ENCODE results near the gene NRK.
"Not testable (repeated sequence)": the region's sequence is repeated elsewhere in the genome, so short reads cannot be mapped to it uniquely, and the experiment has no call there.

The NRK gene

GRCh38 chrX:105882581-105883275 lies 60.4 kb downstream of the NRK start:
- DNase-seq: no peak

- DNase-seq: no peak
These were observed 72.4 kb downstream of the NRK start for GRCh38 chrX:105894721-105895120.

- DNase-seq: no peak
These were observed 87.2 kb downstream of the NRK start for GRCh38 chrX:105909576-105909975.

- DNase-seq: no peak
These were observed 88.3 kb downstream of the NRK start for GRCh38 chrX:105910563-105911105.

GRCh38 chrX:105945266-105945665 lies 122.9 kb downstream of the NRK start:
- DNase-seq: no peak

- DNase-seq: no peak
These were observed 147.1 kb downstream of the NRK start for GRCh38 chrX:105969487-105969886.

GRCh38 chrX:105972690-105973386 lies 150.5 kb downstream of the NRK start:
- no peak for DNase-seq

- DNase-seq: no peak
These were observed 151.0 kb downstream of the NRK start for GRCh38 chrX:105973387-105973739.

GRCh38 chrX:105975382-105975781 lies 153.0 kb downstream of the NRK start:
- no peak for DNase-seq

GRCh38 chrX:105981772-105982485 lies 159.6 kb downstream of the NRK start:
- DNase-seq: no peak

GRCh38 chrX:105988487-105988886 lies 166.1 kb downstream of the NRK start:
- not testable (repeated sequence) for DNase-seq

GRCh38 chrX:105999294-105999693 lies 177.0 kb downstream of the NRK start:
- no peak for DNase-seq

- no peak for DNase-seq
These were observed 177.9 kb downstream of the NRK start for GRCh38 chrX:106000203-106000602.

- DNase-seq: not testable (repeated sequence)
These were observed 178.3 kb downstream of the NRK start for GRCh38 chrX:106000609-106001008.

- no peak for DNase-seq
These were observed 183.3 kb downstream of the NRK start for GRCh38 chrX:106005684-106006083.

GRCh38 chrX:106007815-106008214 lies 185.5 kb downstream of the NRK start:
- DNase-seq: no peak
